Hepatocyte (in vitro differentiated cells): ENCODE results near the gene PNPLA2.

ENCODE experiments used
- CTCF ChIP-seq: fragments of 200-600 bp; sonication (generic); IDR thresholded peaks from 2 replicates; pipeline ENCODE4 v1.5.1; 2016; ENCODE audit warnings: antibody characterized with exemption, mild to moderate bottlenecking; ENCODE audit not compliant: poor library complexity
- EZH2 ChIP-seq: fragments of 200-600 bp; sonication (generic); IDR thresholded peaks from 2 replicates; pipeline ENCODE4 v1.6.1; 2016; ENCODE audit warnings: antibody characterized with exemption, mild to moderate bottlenecking, borderline replicate concordance
- EZH2phosphoT487 ChIP-seq: fragments of 200-600 bp; sonication (generic); IDR thresholded peaks from one replicate; pipeline ENCODE4 v1.6.1; 2018; ENCODE audit warnings: antibody characterized with exemption, mild to moderate bottlenecking, low read depth, moderate library complexity; ENCODE audit not compliant: unreplicated experiment, severe bottlenecking

GRCh38 chr11:782264-783174 is 36.2 kb upstream of the PNPLA2 start:
- TF ChIP-seq CTCF (no peak), EZH2 (no peak), EZH2phosphoT487 (no peak)
